Stimulated activated CD4-positive, alpha-beta T cell treated with anti-CD3 and anti-CD28 coated beads, Interleukin-2, amount 100 ng/mL, for 4 hours (primary cell): ENCODE measurements around the gene SKP1.
"Not testable (repeated sequence)": the region's sequence is repeated elsewhere in the genome, so short reads cannot be mapped to it uniquely, and the experiment has no call there.

Experiments used
- DNase-seq: peaks from one replicate; pipeline ENCODE4 v3.0.0-alpha.2; 2020; ENCODE audit warnings: low read depth

Gene SKP1

GRCh38 chr5:134177369-134178095, 782 bp upstream of the SKP1 start:
- DNase-seq: no peak

- no peak for DNase-seq
Observed at GRCh38 chr5:134175921-134176510, 734 bp downstream of the SKP1 start.

DNA sequence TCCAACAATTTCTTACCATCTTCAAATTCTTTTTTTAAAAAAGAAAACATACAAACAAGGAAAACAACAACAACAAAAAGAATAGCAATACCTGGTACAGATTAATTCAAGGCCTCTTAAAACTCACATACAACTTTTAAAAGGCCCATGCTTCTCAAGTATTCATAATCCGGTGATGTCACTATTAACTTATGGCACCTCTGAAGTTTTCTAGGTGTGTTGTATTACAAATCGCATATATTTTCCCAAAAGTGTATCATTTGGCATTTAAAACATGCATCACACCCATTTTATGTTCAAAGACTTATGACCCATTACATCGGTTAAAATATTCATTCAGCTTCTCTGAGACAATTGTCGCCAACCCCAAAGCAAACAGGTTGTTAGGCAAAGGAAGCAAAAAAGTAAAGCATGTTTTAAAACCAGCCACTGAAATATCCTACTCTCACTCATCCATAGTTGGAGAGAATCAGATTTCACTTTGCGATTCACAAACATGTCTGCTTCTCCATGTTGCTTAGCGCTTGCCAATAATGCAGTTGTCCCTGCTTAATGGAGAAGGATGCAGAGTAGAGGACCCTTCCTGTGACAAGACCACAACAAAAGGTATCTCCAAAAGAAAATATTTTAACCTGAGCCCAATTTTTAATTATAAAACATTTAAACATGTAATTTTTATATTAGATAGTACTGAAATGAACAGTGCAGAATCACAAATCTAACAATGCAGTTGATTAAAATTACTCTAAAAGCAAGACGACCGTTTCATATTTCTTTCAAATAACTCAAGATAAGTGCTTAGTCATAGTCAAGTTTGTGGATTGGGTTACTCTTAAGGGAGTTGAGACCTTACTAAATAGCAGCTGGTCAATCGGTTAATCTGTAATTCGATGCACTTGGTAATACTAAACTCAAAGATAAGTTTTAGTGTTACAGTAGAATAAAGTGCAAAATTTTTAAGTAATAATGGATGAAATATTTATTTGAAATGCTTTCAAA, 1.6 kb downstream of the SKP1 start:
- DNase-seq: no peak

DNA sequence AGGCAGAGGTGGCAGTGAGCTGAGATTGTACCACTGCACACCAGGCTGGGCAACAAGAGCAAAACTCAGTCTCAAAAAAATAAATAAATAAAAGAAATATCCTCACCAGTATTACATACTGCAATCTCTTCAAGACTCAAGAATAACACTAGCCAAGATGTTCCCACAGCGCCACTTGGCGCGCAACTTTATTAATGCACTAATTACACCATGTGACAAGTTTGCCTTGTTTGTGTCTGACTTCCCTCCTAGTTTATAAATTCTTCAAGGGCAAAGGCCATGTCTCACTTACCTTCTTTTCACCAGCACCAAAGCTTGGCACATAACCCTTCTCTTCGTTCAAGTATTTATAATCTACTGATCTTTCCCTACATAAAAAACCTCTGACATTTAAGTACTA, 4.8 kb downstream of the SKP1 start:
- DNase-seq: no peak

- DNase-seq: no peak
Observed at GRCh38 chr5:134162592-134162991, 14.2 kb downstream of the SKP1 start.

DNA sequence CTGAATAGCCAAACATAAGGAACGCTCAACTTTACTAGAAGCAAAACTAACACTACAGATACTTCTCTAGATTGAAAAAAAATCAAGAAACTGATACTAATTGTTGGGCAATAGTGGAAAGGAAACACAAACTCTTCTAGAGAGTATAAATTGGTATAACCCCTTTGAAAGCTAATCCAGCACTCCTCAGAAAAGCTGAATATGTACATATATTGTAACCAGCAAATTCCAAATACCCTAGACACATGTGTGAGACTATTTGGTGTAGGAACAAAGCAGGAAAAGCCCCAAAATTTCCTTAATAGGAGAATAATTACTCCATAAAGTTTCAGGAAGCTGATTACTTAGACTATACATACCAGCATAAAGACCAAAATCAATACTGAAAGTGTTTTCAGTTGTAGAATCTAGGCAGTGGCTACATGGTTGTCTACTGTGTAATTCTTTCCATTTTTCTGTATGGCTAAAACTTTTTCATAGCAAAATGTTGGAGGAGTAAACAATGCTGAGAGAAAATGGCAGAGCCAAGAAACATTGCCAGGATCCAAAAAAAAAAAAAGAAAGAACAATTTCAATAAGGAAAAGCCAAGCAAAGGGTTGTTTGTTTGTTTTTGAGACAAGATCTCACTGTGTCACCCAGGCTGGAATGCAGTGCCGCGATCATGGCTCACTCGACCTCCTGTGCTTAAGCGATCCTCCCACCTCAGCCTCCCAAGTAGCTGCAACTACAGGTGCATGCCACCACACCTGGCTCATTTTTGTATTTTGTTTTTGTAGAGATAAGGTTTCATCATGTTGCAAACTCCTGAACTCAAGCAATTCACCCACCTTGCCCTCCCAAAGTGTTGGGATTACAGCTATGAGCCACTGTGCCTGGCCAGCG, 15.0 kb downstream of the SKP1 start:
- no peak for DNase-seq

DNA sequence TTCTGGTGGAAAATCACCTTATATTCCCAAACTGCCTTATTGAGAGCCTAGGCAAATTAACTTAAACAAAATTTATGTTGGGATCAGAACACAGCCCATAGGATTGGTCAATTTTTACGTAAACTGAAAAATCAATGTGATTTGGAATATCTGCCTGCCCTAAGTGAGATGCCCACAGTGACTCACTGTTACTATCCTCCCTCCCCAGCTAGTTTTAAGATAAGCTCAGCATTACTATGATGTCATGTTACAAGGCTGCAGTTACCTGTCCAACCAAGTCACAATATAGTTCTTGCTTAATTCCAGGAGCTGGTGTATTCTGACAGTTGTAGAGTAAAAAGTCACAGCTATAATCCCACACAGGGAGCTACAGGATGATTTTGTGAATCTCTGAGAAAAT, 23.1 kb downstream of the SKP1 start:
- no peak for DNase-seq

DNA sequence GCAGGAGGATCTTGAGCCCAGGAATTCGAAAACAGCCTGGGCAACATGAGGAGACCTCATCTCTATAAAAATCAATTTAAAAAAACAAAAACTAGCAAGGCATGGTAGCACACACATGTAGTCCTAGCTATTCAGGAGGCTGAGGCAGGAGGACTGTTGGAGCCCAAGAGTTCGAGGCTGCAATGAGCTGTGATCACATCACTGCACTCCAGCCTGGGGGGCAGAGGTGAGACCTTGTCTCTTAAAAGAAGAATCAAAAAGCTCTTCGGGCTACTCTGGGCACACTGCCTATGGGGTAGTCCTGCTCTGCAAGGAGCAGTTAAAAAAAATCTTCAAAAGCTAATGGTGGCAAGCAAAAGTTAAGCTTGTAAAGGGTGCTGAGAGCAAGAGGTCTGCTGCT, 23.5 kb downstream of the SKP1 start:
- no peak for DNase-seq

GRCh38 chr5:134152173-134152832, 24.4 kb downstream of the SKP1 start:
- DNase-seq: not testable (repeated sequence)

DNA sequence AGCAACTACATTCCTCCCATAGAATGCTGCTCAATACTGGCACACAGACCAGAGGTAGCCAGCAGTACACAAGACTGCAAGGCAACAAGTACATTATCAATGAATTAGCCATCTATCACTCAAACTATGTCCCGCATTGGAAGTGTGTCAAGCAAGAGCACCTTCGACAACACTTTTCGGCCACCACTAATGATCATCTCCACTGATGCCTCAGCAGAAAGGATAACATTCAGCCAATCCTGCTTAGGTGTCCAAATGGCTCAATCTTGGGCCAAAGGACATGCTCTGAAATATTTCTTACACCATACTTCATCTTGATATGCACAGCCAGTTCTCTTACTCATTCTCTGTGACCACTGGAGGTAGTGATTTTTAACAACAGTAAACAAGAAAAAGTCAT, 25.0 kb downstream of the SKP1 start:
- DNase-seq: no peak

GRCh38 chr5:134149571-134150303, 27.0 kb downstream of the SKP1 start:
- no peak for DNase-seq

- no peak for DNase-seq
Observed at GRCh38 chr5:134148986-134149539, 27.7 kb downstream of the SKP1 start.

DNA sequence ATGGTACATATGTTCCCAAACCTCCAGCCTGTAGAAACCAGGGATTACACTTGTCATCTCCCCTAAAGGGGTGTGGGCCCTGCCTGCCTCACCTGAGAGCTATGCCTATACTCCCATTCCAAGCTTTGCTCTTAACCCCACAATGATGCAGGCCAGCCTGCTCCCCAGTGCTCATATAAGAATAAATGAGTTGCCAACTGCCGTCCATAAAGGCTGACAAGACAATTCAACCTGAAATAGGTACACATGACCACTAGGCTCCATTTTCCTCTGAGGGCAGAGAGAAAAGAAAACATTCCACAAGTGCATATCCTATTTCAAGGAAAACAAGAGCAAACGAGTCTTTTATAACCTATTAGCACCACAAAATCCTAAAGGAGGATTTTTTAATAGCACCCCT, 28.4 kb downstream of the SKP1 start:
- DNase-seq: no peak

- no peak for DNase-seq
Observed at GRCh38 chr5:134146651-134147518, 29.9 kb downstream of the SKP1 start.

DNA sequence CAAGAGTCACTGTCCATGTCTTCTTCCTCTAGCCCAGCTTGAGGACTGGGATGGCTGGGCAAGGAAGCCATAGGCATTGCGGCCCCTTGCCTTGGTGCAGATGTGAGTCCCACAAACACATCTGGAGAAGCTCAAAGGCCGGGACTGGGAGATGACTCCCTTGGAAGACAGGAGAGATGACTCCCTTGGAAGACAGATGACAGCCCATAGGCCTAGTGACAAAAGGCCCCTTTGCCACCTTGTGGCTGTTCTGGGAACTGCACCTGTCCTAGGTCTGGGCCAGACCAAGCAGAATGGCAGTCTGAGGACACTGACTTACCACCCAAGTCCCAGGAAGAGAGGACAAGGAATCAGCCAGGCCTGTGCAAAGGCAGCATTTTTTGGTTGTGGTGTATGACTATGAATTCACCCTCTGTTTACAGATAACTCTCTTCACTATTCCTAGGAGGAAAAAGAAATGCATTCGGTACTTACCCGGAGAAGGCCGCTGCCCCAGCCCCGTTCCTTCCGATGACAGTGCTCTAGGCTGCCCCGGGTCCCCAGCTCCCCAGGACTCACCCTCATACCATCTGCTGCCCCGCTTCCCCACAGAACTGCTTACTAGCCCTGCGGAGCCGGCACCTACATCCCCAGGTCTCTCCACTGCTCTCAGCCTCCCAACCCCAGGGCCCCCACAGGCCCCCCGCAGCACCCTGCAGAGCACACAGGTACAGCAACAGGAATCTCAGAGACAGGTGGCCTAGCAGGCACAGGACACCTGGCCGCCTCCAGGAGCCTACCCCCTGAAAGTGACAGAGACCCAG, 30.8 kb downstream of the SKP1 start:
- peak; percentile 75 for DNase-seq

DNA sequence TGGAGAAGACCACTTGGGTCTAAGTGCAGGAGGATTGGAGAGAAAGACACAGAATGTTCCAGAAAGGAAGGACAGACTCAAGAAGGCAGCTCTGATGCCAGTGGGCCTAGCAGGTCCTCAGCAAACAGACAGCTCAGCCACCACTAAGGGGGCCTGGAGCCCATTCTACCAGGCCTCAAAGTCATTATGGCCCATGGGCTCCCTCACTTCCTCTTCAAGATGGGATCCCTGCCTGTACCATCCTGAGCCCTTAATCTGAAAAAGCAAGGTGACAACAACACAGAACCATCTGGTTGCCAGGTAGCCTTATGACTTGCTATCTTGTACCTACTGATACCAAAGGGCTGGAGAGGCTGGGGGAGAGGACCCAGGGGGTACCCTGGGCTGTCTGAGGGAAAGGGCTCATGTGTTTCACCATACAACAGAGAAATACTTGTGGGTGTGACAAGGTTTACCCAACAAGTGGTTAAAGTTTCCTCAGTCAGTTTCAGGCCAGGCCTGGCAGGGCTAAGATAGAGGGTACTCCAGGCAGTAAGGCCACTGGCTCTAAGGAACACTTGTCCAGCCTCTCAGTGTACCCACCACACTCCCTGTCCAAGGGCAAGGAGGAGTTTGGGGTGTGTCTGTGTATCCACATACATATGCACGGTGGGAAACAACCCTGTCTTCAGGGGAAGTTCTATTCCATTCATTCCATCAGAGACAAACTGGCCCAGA, 31.6 kb downstream of the SKP1 start:
- no peak for DNase-seq
